Bronchial epithelial cell (primary cell): ENCODE measurements around the gene NXN. TPM values are rescaled to one million over a fixed set of nuclear protein-coding genes. Genes with fewer than 3 reads are reported as not detected.
"Not testable (repeated sequence)": the region's sequence is repeated elsewhere in the genome, so short reads cannot be mapped to it uniquely, and the experiment has no call there.

Source experiments
- DNase-seq: peaks from one replicate; pipeline ENCODE4 v3.0.0-alpha.2; 2010; ENCODE audit warnings: low read depth
- FAIRE-seq: peaks from 2 replicates; lab custom pipeline; 2011; peaks lifted over from hg19 to GRCh38; lab: Jason Lieb, UNC
- H3K27me3 ChIP-seq: 2 replicates; pipeline ENCODE4 v1.5.1; 2011; ENCODE audit warnings: low read length; ENCODE audit not compliant: control insufficient read depth, insufficient read depth
- H3K36me3 ChIP-seq: 2 replicates; pipeline ENCODE4 v1.5.1; 2011; ENCODE audit warnings: low read length; ENCODE audit not compliant: control insufficient read depth, insufficient read depth
- H3K4me3 ChIP-seq: 2 replicates; pipeline ENCODE4 v1.5.1; 2011; ENCODE audit warnings: mild to moderate bottlenecking, low read depth, low read length, control low read depth
- total RNA-seq: library from RNA; depleted of rRNA; stranded (reverse); fragments of >200 nt; gene quantifications from 2 replicates; pipeline ENCODE4 v1.2.1, GENCODE V29; 2014
- TF ChIP-seq, protein P1 (sequence below): IDR thresholded peaks from 2 replicates; pipeline ENCODE4 v1.5.1; 2011; ENCODE audit warnings: mild to moderate bottlenecking, moderate library complexity, low read length, control low read depth, inconsistent platforms; ENCODE audit not compliant: insufficient read depth, severe bottlenecking

NXN gene
- total RNA-seq, 1 donor from 2014 or later, result 70.3 TPM

GRCh38 chr17:872855-873254 is 106.7 kb downstream of the NXN start:
- TF ChIP-seq, protein P1, sequence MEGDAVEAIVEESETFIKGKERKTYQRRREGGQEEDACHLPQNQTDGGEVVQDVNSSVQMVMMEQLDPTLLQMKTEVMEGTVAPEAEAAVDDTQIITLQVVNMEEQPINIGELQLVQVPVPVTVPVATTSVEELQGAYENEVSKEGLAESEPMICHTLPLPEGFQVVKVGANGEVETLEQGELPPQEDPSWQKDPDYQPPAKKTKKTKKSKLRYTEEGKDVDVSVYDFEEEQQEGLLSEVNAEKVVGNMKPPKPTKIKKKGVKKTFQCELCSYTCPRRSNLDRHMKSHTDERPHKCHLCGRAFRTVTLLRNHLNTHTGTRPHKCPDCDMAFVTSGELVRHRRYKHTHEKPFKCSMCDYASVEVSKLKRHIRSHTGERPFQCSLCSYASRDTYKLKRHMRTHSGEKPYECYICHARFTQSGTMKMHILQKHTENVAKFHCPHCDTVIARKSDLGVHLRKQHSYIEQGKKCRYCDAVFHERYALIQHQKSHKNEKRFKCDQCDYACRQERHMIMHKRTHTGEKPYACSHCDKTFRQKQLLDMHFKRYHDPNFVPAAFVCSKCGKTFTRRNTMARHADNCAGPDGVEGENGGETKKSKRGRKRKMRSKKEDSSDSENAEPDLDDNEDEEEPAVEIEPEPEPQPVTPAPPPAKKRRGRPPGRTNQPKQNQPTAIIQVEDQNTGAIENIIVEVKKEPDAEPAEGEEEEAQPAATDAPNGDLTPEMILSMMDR, result no peak
- Histone ChIP-seq H3K36me3 (peaks cover 2% of the 10 kb centered on the region), H3K27me3 (no peaks in the 10 kb centered on the region), H3K4me3 (no peak overlapping the region)
- DNase-seq (no peak), FAIRE-seq (no peak)

DNA sequence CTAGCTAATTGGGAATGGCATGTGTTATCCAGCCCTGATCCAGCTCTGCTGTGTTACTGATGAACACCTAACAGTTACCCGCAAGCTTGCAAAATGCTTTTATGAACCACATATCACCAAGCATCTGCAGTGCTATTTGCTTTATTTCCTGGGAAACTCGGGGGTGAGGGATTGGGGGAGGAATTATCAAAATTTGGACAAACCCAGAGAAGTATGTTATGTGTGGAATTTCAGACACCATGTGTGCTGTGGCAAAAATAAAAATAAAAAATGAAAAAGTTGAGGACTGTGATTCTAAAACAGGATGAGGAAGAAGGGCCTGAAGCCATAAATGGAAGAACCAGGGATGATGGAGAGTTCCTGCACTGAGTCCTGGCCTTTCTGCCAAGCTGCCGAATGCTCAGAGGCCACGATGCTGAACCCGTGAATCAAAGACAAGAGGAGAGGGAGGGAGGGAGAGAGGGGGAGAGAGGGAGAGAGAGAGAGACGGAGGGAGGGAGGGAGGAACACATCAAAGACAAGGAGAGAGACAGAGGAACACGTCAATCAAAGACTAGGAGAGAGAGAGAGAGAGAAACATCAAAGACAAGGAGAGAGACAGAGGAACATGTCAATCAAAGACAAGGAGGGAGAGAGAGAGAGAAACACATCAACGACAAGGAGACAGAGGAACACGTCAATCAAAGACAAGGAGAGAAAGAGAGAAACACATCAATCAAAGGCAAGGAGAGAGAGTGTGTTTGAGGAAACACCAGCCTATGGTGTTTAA is 107.6 kb downstream of the NXN start:
- DNase-seq (no peak), FAIRE-seq (no peak)
- no peaks in the 10 kb centered on the region for H3K36me3 ChIP-seq
- no peaks in the 10 kb centered on the region for H3K27me3 ChIP-seq
- TF ChIP-seq, protein P1, result no peak
- no peak overlapping the region for H3K4me3 ChIP-seq

DNA sequence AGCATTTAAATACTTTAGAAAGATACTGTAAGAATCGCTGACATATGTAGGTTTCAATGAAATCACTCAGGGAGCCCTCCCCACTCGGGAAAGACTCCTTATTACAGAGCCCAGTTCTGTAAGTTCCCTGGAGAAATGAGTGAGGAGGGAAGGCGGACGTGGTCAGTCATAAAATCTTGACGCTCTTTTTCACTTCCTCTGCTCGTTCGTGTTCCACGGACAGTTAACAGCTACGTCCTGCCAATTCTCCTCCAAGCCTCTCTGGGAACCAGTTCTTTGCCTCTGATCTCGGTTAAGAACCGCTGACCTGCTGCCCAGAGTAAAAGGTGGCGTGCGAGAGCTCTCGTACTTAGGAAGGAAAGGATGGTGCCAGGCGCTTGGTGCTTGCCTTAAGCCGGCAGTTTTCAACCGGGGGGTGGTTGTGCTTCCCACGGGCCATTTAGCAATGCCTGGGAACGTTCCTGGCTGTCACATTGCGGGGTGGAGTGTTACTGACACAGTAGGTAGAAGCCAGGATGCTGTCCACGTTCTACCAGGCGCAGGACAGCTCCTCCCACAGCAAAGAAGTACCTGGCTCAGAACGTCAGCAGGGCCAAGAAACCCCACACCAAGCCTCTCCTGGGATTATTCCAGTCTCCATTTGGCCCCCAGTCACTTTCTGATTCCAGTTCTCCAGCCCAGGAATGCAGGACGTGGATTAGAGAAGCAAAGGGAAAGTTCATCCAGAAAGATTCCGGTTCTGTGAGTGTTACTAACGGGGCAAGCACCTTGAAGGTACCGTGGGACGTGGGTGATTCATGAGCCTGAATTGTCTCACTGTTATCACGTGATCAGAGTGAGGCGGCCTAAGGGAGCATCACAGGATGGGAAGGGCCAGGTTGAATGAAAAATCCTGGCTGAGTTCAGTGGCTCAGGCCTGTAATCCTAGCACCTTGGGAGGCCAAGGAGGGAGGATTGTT is 109.7 kb downstream of the NXN start:
- no peaks in the 10 kb centered on the region for H3K36me3 ChIP-seq
- H3K4me3 ChIP-seq, result no peak overlapping the region
- no peaks in the 10 kb centered on the region for H3K27me3 ChIP-seq
- peak; percentile 97 for FAIRE-seq
- TF ChIP-seq, protein P1, result no peak
- peak; percentile 95 for DNase-seq

GRCh38 chr17:869086-869485 is 110.5 kb downstream of the NXN start:
- H3K27me3 ChIP-seq, result no peaks in the 10 kb centered on the region
- no peak overlapping the region for H3K4me3 ChIP-seq
- no peak for FAIRE-seq
- no peaks in the 10 kb centered on the region for H3K36me3 ChIP-seq
- TF ChIP-seq, protein P1, result no peak
- no peak for DNase-seq

GRCh38 chr17:867896-868489 is 111.6 kb downstream of the NXN start:
- no peak for FAIRE-seq
- DNase-seq, result no peak

GRCh38 chr17:867238-867637 is 112.3 kb downstream of the NXN start:
- H3K27me3 ChIP-seq, FAIRE-seq, H3K4me3 ChIP-seq, DNase-seq, H3K36me3 ChIP-seq: not testable (repeated sequence)

More at GRCh38 chr17:867896-868489, 111.6 kb downstream of the NXN start:
- TF ChIP-seq, protein P1, result no peak
- Histone ChIP-seq H3K36me3 (peaks cover 2% of the 10 kb centered on the region), H3K4me3 (no peak overlapping the region), H3K27me3 (no peaks in the 10 kb centered on the region)
